CD4-positive, alpha-beta T cell treated with Interleukin-2 at 100 ng/mL for 4 hours (primary cell): Measurements from ENCODE around the gene RAD54L.
"Not testable (repeated sequence)": the region's sequence is repeated elsewhere in the genome, so short reads cannot be mapped to it uniquely, and the experiment has no call there.

Experiments used
- DNase-seq: peaks from one replicate; pipeline ENCODE4 v3.0.0-alpha.2; 2020; ENCODE audit warnings: low spot score

The RAD54L gene

DNA sequence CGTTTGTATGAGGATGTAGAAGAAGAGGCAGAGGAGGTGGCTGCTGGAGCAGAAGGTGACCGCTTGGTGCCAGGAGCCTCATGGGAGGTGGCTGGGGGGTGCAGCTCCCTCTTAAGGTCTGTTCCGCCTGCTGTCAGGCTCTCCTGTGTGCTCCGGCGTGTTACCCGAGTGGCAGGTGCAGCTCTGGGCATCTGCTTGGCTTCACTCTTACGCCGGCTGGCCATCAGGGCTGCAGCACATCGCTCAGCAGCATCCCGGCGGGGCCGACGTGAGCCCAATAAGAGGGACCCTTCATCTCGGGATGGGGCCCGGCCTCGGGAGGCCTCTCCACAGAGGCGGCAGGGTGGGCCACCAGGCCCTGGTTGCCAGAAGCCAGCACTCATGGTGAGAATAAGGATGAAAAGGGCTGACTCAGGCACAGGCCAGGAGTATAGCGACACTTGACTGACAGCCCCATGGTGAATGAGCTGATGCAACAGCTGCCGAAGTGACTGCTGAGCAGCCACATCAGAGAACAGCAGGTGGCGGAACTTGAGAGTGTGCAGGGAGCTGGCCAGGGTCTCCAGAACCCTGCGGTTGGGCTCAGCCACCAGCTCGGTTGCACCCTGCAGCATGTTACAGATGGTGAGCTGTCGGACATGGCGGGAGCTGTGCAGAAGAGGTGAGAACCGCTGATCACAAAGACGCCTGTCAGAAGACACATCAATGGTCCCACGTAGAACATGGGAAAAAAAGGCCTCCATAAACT, 38.3 kb downstream of the RAD54L start:
- DNase-seq: no peak

- DNase-seq: no peak
Measured at GRCh38 chr1:46288485-46289133, 41.0 kb downstream of the RAD54L start.

DNA sequence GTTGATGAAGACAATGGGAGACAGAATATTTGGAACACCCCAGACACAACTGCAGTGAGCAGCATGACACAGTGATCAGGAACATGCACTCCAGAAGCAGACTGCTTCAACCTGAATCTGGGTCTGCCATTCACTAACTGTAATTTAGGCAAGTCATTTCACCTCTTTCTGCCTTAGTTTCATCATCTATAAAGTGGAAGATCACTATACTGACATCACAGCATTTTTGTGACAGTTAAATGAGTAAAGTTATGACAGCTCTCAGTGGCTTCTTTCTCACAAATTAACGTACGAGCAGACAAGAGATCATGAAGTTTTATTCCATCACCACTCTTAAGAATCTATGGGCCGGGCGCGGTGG, 41.6 kb downstream of the RAD54L start:
- DNase-seq: no peak

GRCh38 chr1:46289976-46290375, 42.4 kb downstream of the RAD54L start:
- no peak for DNase-seq

GRCh38 chr1:46295306-46295705, 47.7 kb downstream of the RAD54L start:
- no peak for DNase-seq

DNA sequence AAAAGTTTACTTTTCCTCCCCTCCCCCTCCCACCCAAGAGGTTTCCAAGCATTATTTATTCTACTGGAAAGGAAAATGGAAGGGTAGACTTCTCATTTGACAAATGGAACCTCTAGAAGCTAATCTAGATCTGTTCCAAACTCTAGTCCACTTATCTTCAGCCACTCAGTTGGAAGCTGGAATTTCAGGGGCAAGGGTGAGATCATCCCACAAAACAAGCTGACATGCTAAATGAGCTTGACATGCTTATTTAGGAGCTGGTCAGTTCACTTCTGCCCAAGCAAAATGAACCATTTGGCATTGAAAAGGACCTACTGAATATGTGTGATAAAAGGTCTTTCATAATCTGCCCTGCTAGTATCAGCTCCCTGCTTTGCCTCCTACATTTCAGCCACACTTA, 50.8 kb downstream of the RAD54L start:
- no peak for DNase-seq

DNA sequence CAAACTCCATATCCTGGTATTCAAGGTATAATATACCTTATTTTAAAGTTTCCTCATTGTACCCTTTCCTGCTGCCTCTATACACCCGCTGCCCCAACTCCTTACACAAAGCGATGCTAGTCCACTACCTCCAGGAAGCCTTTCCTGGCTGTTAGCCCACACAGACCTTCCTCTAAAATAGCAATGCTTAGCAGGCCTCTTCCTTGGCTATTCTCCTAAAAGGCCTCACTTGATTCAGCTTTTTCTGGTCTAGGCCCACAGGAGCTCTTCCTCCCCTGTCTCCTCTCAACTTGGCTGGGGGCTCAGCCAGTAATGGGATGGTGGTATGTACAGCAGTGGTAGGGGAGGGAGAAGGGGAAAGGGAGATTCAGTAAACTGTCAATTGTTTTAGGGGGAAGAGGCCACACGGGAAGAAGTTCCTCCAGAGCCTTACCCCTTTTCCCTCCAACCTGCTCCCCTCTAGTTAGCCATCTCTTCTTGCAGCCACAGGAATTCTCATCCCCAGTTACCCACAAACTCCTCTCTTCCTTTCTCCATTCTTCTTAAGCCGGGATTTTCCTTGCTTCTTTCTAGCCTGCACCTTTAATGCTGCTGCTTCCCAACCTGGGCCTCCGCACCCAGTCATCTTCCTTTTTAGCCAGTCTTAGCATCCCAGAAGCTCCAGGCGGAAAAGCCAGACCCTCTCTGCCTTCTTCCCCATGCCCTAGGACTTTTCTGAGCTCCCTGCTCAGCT, 53.3 kb downstream of the RAD54L start:
- no peak for DNase-seq

GRCh38 chr1:46301406-46301807, 53.8 kb downstream of the RAD54L start:
- no peak for DNase-seq

DNA sequence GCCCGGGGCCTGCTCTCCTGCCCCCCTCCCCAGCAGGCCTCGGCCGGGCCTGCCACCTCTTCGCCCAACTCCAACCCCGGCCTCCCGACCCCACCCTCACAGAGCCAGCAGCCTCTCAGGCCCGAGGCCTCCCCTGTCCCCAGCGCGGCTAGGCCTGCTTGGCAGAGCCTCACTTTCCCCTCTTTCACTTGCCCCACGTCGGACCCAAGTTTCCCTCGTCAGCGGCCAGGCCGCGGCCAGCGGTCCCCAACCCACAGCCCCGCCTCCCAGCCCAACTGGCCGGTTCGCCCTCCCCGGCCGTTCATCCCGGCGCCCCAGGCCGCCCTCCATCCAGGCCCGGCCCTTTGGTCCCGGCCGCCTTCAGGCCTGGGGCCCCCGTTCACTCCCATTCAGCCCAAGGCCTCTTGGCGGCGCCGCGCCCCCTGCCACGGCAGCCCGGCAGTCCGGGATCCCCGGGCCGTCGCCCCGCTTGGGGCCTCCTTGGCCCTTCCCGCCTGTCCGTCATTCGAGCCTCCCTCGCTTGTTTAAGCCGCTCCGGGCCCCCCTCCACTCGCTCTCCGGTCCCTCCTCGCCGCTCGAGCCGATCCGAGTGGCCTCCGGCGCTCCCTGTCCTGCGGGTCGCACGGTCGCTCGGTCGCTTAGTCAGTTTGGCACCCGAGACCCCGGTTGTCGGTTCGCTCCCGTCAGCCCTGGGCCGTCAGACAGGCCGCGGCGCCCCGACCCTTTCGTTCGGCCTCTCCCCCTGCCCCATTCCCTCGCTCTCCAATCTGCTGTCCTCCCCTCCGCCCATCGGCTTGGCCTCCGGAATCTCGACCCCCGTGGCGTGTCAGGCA, 54.5 kb downstream of the RAD54L start:
- DNase-seq: peak; percentile 35

DNA sequence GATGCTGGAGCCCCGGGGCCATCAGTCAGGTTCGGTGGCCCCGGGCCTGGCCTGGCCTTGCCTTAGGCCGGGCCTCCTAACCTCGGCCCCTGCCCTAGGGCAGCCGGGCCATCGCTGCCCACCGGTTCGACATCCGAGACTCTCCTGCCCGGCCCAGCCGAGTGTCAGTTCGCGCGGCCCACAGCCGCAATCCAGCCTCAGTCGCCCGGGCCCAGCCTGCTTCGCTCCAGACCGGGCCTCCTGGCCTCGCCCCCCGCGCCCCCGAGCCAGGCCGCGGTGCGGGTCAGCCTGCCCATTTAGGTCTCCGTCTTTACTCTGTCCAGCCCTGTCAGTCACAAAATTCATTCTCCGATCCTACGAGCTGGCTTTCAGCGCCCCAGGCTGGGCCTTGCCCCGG, 55.1 kb downstream of the RAD54L start:
- no peak for DNase-seq

DNA sequence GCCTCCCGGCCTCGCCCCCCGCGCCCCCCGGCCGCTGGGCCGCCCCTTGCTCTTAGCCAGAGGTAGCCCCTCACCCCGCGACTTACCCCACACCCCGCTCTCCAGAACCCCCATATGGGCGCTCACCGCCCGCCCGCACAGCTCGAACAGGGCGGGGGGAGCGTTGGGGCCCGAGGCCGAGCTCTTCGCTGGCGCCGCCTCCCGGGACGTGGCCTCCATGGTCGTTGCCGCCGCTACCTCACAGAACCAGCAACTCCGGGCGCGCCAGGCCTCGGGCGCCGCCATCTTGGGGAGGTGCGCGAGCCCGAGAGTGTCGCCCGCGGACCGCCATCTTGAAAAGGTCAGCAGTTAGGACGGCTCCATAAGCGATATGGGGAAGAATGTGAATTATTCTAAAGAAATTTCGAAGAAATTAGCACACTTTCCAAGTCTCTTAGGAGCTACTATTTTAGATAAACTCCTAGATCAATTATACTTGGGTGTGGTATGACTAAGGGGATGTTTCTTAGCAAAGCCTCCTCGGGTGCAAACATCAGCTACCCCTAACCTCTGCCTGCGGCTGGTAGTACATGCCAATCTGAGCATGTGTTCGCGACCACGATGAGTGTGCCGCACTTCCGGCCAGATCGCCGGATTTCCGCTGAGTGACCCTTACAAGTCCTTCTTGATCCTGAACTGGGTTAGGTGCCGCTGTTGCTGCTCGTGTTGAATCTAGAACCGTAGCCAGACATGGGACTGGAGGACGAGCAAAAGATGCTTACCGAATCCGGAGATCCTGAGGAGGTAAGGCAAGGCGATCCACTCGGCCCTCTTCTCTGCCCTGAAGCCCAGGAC, 55.7 kb downstream of the RAD54L start, which contains the start of the genes LRRC41 and UQCRH:
LRRC41 (minus strand) TSS at position 579 of the 834 bp plus-strand sequence; CDS start at position 285, 294 bp downstream.
UQCRH (plus strand) TSS at position 661 of the 834 bp plus-strand sequence; CDS start at position 730, 69 bp downstream.
- DNase-seq: peak; percentile 96

- DNase-seq: no peak
Measured at GRCh38 chr1:46303872-46304326, 56.3 kb downstream of the RAD54L start.

- DNase-seq: no peak
Measured at GRCh38 chr1:46306159-46306530, 58.6 kb downstream of the RAD54L start.

GRCh38 chr1:46309401-46310159, 62.0 kb downstream of the RAD54L start:
- no peak for DNase-seq

GRCh38 chr1:46310321-46310720, 62.8 kb downstream of the RAD54L start:
- no peak for DNase-seq

- DNase-seq: no peak
Measured at GRCh38 chr1:46315669-46316403, 68.3 kb downstream of the RAD54L start.

DNA sequence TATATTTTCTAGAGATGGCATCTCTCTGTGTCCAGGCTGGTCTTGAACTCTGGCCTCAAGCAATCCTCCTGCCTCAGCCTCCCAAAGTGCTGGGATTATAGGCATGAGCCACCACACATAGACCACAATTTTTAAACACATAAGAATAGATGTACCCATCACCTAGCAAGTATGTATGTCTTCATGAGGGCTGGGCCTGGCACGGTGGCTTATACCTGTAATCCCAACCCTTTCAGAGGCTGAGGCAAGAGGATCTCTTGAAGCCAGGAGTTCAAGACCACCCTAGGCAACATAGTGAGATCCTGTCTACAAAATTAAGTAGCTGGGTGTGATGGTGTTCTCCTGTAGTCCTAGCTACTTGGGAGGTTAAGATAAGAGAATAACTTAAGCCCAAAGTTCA, 69.8 kb downstream of the RAD54L start:
- no peak for DNase-seq

- DNase-seq: not testable (repeated sequence)
Measured at GRCh38 chr1:46319301-46319700, 71.7 kb downstream of the RAD54L start.
